Activated CD4-positive, alpha-beta memory T cell treated with anti-CD3 and anti-CD28 coated beads for 36 hours (primary cell): ENCODE results near the gene MBD4. TPM values are rescaled to one million over a fixed set of nuclear protein-coding genes. Genes with fewer than 3 reads are reported as not detected.
"Not testable (repeated sequence)": the region's sequence is repeated elsewhere in the genome, so short reads cannot be mapped to it uniquely, and the experiment has no call there.

ENCODE experiments used
- CTCF ChIA-PET: fragments of 350-600 bp; sonication (Branson Sonifier 250); formaldehyde crosslinking; loops from one replicate; lab custom pipeline; 2021; ENCODE audit warnings: antibody characterized with exemption, inconsistent platforms; lab: Charles Lee
- POLR2A ChIA-PET: fragments of 350-600 bp; sonication (Branson Sonifier 250); formaldehyde crosslinking; loops from one replicate; lab custom pipeline; 2021; ENCODE audit warnings: antibody characterized with exemption; lab: Charles Lee
- DNase-seq: peaks from one replicate; pipeline ENCODE4 v3.0.0-alpha.2; 2020
- H3K27ac Mint-ChIP-seq: one replicate; pipeline ENCODE4 v1.8.0; 2021; ENCODE audit warnings: mixed read lengths
- H3K27me3 Mint-ChIP-seq: one replicate; pipeline ENCODE4 v1.8.0; 2021; ENCODE audit warnings: mixed read lengths
- H3K36me3 Mint-ChIP-seq: one replicate; pipeline ENCODE4 v1.8.0; 2021; ENCODE audit warnings: mixed read lengths
- H3K4me1 Mint-ChIP-seq: one replicate; pipeline ENCODE4 v1.8.0; 2021; ENCODE audit warnings: low read depth, mixed read lengths
- H3K4me3 Mint-ChIP-seq: one replicate; pipeline ENCODE4 v1.8.0; 2021; ENCODE audit warnings: mild to moderate bottlenecking, mixed read lengths
- H3K9me3 Mint-ChIP-seq: one replicate; pipeline ENCODE4 v1.8.0; 2021; ENCODE audit warnings: mixed read lengths
- intact Hi-C: fragments of 100-400 bp; cut with micrococcal nuclease; formaldehyde crosslinking; loops from one replicate; pipeline ENCODE4 v1.15.1; 2023
- total RNA-seq, 2 experiments: library from RNA; stranded (reverse); gene quantifications; one replicate each; pipeline ENCODE4 v1.2.3, GENCODE V29; 2021

Gene MBD4
- total RNA-seq, 2 experiments from 2014 or later, result 50.5 to 53.7 TPM

GRCh38 chr3:129402616-129403015 lies 37.1 kb downstream of the MBD4 start:
- DNase-seq, result no peak
- H3K4me1 Mint-ChIP-seq, result peaks cover 12% of the 10 kb centered on the region
- POLR2A ChIA-PET, result no interaction called here
- no peak overlapping the region for H3K4me3 Mint-ChIP-seq
- intact Hi-C loops, result no loop called here
- H3K27me3 Mint-ChIP-seq, result no peaks in the 10 kb centered on the region
- CTCF ChIA-PET, result interaction anchor here (1.4 kb wide), 1 partner anchor 86 kb away, joined by 3 read pairs; a partner anchor contains a TSS
- no peaks in the 10 kb centered on the region for H3K9me3 Mint-ChIP-seq
- no peak overlapping the region for H3K27ac Mint-ChIP-seq
- H3K36me3 Mint-ChIP-seq, result no peaks in the 10 kb centered on the region

GRCh38 chr3:129402210-129402609 lies 37.5 kb downstream of the MBD4 start:
- Mint-ChIP-seq H3K9me3 (no peaks in the 10 kb centered on the region), H3K36me3 (peaks cover 2% of the 10 kb centered on the region), H3K27ac (no peak overlapping the region), H3K27me3 (no peaks in the 10 kb centered on the region), H3K4me3 (no peak overlapping the region), H3K4me1 (peaks cover 16% of the 10 kb centered on the region)
- CTCF ChIA-PET, result interaction anchor here (1.4 kb wide), 1 partner anchor 86 kb away, joined by 3 read pairs; a partner anchor contains a TSS
- intact Hi-C loops, result no loop called here
- POLR2A ChIA-PET, result no interaction called here
- DNase-seq, result no peak

DNA sequence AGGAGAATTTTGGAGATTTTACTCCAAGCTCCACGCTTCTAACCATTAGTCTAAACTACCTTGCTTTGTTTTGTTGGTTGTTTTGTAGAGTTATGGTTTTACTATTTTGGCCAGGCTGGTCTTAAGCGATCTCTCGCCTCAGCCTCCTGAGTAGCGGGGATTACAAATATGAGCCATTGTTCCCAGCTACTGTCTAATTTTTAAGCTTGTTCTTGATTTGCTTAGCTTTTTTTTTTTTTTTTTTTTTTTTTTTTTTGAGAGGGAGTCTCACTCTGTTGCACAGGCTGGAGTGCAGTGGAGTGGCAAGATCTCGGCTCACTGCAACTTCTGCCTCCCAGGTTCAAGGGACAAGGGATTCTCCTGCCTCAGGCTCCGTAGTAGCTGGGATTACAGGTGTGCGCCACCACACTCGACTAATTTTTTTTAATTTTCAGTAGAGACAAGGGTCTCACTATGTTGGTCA lies 39.8 kb downstream of the MBD4 start:
- peak; percentile 43 for DNase-seq
- intact Hi-C loops, result loop anchor here (1.0 to 5.0 kb wide), 4 partner anchors 28 to 493 kb away; partner anchors contain the start of genes EFCAB12, IFT122 and TMCC1
- peaks cover 6% of the 10 kb centered on the region for H3K36me3 Mint-ChIP-seq
- H3K27ac Mint-ChIP-seq, result peak overlapping the region; percentile 99
- CTCF ChIA-PET, result interaction anchor here (0.6 to 2.6 kb wide), 13 partner anchors 9 to 429 kb away, joined by 3 to 9 read pairs (median 5); partner anchors contain the start of genes EFCAB12 and IFT122
- no peaks in the 10 kb centered on the region for H3K27me3 Mint-ChIP-seq
- POLR2A ChIA-PET, result interaction anchor here (1.0 to 1.3 kb wide), 6 partner anchors 16 to 712 kb away, joined by 3 to 6 read pairs (median 3); partner anchors contain the start of genes IFT122 and MBD4
- H3K4me3 Mint-ChIP-seq, result peak overlapping the region; percentile 97
- no peaks in the 10 kb centered on the region for H3K9me3 Mint-ChIP-seq
- H3K4me1 Mint-ChIP-seq, result peaks cover 31% of the 10 kb centered on the region

GRCh38 chr3:129399145-129399894 lies 40.4 kb downstream of the MBD4 start:
- Mint-ChIP-seq H3K9me3 (no peaks in the 10 kb centered on the region), H3K4me3 (peak overlapping the region; percentile 97), H3K4me1 (peaks cover 31% of the 10 kb centered on the region), H3K36me3 (peaks cover 6% of the 10 kb centered on the region), H3K27ac (peak overlapping the region; percentile 99), H3K27me3 (no peaks in the 10 kb centered on the region)
- intact Hi-C loops, result loop anchor here (1.0 to 5.0 kb wide), 4 partner anchors 29 to 494 kb away; partner anchors contain the start of genes EFCAB12, IFT122 and TMCC1
- DNase-seq, result peak; percentile 82
- CTCF ChIA-PET, result interaction anchor here (1.0 to 2.6 kb wide), 13 partner anchors 9 to 429 kb away, joined by 3 to 9 read pairs (median 5); partner anchors contain the start of genes EFCAB12 and IFT122
- POLR2A ChIA-PET, result interaction anchor here (1.0 to 1.3 kb wide), 5 partner anchors 36 to 712 kb away, joined by 3 to 6 read pairs (median 3); partner anchors contain the start of genes IFT122 and MBD4

- Mint-ChIP-seq H3K27ac (peak overlapping the region; percentile 99), H3K9me3 (no peaks in the 10 kb centered on the region), H3K36me3 (peaks cover 8% of the 10 kb centered on the region), H3K4me3 (peak overlapping the region; percentile 97), H3K27me3 (no peaks in the 10 kb centered on the region), H3K4me1 (peaks cover 31% of the 10 kb centered on the region)
- CTCF ChIA-PET, result interaction anchor here (1.3 to 1.7 kb wide), 4 partner anchors 15 to 88 kb away, joined by 3 to 9 read pairs (median 4); no protein-coding TSS in a partner anchor
- POLR2A ChIA-PET, result no interaction called here
- peak; percentile 22 for DNase-seq
- intact Hi-C loops, result loop anchor here (1.0 to 5.0 kb wide), 4 partner anchors 30 to 495 kb away; partner anchors contain the start of genes EFCAB12, IFT122 and TMCC1
Measured at GRCh38 chr3:129398803-129399144, 41.0 kb downstream of the MBD4 start.

- H3K4me3 Mint-ChIP-seq, H3K9me3 Mint-ChIP-seq, POLR2A ChIA-PET, intact Hi-C loops, CTCF ChIA-PET, DNase-seq, H3K27ac Mint-ChIP-seq, H3K27me3 Mint-ChIP-seq: not testable (repeated sequence)
- H3K36me3 Mint-ChIP-seq, result peaks cover 25% of the 10 kb centered on the region
- peaks cover 28% of the 10 kb centered on the region for H3K4me1 Mint-ChIP-seq
Measured at GRCh38 chr3:129393760-129394564, 45.8 kb downstream of the MBD4 start.

DNA sequence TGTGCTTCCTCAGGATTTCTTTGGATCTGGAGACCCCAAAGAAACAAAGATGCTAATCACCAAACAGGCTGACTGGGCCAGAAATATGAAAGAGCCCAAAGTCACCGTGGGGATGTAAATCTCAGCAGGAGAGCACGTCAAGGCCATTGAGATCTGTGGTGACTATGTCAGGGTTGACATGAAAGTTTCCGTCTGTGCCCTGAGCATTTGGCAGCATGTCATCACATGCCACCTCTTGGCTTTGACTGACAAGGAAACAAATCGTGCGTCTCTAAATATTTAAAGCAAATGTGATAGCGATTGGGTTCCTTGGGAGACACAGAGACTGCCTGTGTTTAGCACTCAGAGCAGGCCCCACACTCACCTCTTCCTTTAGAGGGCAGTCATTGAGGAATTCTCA lies 46.5 kb downstream of the MBD4 start:
- POLR2A ChIA-PET, result no interaction called here
- Mint-ChIP-seq H3K36me3 (peaks cover 28% of the 10 kb centered on the region), H3K4me3 (no peak overlapping the region), H3K4me1 (peaks cover 24% of the 10 kb centered on the region), H3K27ac (no peak overlapping the region), H3K9me3 (no peaks in the 10 kb centered on the region), H3K27me3 (no peaks in the 10 kb centered on the region)
- CTCF ChIA-PET, result no interaction called here
- no peak for DNase-seq
- intact Hi-C loops, result no loop called here

- Mint-ChIP-seq H3K36me3 (peaks cover 34% of the 10 kb centered on the region), H3K4me1 (peaks cover 15% of the 10 kb centered on the region)
- DNase-seq, H3K27ac Mint-ChIP-seq, H3K27me3 Mint-ChIP-seq, H3K4me3 Mint-ChIP-seq, H3K9me3 Mint-ChIP-seq, CTCF ChIA-PET, POLR2A ChIA-PET, intact Hi-C loops: not testable (repeated sequence)
Measured at GRCh38 chr3:129392106-129392887, 47.5 kb downstream of the MBD4 start.

DNA sequence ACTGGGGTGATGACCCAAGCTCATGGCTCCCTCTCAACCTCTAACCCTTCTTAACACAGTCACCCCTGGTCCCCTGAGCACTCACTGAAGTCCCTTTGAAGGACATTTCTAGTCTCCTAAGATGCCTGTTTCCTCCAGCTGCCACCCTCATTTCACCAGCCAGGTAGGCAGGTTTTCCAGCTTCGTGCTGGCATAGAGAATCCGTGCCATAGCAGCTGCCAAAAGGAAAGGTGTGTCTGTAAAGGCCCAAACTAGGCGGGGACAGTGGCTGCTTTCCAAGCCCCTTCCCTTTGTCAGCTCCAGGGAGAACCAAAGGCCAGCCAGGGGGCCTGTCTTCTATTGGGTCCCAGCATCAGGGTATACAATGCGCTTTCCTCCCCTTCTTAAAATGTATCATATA lies 48.2 kb downstream of the MBD4 start:
- H3K9me3 Mint-ChIP-seq, H3K27me3 Mint-ChIP-seq, DNase-seq, H3K4me1 Mint-ChIP-seq, POLR2A ChIA-PET, H3K27ac Mint-ChIP-seq, intact Hi-C loops, H3K4me3 Mint-ChIP-seq: not testable (repeated sequence)
- CTCF ChIA-PET, result interaction anchor here (0.5 to 1.1 kb wide), 2 partner anchors 9 to 1296 kb away, joined by 3 to 4 read pairs; no protein-coding TSS in a partner anchor
- peaks cover 38% of the 10 kb centered on the region for H3K36me3 Mint-ChIP-seq

DNA sequence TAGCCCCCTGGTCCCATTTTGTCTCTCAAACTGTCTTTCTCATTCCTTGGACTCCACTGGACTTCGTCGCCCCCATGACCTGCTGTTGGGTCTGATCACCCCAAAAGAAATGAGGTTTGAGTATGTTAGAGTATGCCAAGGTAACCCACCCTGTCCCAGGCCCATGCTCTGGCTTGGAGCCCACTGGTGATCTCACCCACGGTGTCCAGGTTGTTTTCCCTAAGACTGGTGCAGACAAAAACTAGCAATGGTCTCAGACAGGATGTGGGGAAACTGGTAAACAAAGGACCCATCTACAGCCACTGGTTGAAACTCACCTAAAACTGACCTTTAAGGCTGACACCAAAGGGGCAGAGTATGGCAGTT lies 50.2 kb downstream of the MBD4 start:
- POLR2A ChIA-PET, result no interaction called here
- Mint-ChIP-seq H3K27me3 (no peaks in the 10 kb centered on the region), H3K4me1 (no peaks in the 10 kb centered on the region), H3K36me3 (peaks cover 38% of the 10 kb centered on the region), H3K9me3 (no peaks in the 10 kb centered on the region), H3K27ac (no peak overlapping the region), H3K4me3 (no peak overlapping the region)
- CTCF ChIA-PET, result no interaction called here
- intact Hi-C loops, result no loop called here
- DNase-seq, result no peak
